Stimulated activated CD4-positive, alpha-beta T cell treated with anti-CD3 and anti-CD28 coated beads, TNF-alpha, amount 100 ng/mL, for 48 hours (primary cell): ENCODE data around the gene C14orf93.
"Not testable (repeated sequence)": the region's sequence is repeated elsewhere in the genome, so short reads cannot be mapped to it uniquely, and the experiment has no call there.

Source experiments
- DNase-seq, 3 donors: peaks; one replicate each; pipeline ENCODE4 v3.0.0-alpha.2; 2020; ENCODE audit warnings: low read depth in 3 of 3

The C14orf93 gene

DNA sequence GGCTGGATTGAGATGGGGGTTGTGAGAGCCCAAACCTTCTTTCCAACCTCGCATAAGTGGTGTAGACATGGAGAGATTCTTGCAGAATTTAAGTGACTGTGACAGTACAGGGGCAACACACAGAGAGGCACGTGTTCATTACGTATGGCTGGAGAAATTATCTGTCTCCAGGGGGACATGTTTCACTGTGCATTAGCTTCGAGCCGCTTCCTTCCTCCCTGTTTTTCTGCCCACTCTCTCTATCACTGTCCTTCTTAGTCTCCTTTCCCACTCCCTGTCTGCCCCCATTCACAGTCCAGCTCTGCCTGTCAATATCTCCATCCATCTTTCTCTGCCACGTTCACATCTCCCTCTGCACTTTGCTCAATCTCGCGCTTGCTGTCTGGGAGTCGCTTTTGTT, 11.5 kb upstream of the C14orf93 start:
- DNase-seq: no peak

DNA sequence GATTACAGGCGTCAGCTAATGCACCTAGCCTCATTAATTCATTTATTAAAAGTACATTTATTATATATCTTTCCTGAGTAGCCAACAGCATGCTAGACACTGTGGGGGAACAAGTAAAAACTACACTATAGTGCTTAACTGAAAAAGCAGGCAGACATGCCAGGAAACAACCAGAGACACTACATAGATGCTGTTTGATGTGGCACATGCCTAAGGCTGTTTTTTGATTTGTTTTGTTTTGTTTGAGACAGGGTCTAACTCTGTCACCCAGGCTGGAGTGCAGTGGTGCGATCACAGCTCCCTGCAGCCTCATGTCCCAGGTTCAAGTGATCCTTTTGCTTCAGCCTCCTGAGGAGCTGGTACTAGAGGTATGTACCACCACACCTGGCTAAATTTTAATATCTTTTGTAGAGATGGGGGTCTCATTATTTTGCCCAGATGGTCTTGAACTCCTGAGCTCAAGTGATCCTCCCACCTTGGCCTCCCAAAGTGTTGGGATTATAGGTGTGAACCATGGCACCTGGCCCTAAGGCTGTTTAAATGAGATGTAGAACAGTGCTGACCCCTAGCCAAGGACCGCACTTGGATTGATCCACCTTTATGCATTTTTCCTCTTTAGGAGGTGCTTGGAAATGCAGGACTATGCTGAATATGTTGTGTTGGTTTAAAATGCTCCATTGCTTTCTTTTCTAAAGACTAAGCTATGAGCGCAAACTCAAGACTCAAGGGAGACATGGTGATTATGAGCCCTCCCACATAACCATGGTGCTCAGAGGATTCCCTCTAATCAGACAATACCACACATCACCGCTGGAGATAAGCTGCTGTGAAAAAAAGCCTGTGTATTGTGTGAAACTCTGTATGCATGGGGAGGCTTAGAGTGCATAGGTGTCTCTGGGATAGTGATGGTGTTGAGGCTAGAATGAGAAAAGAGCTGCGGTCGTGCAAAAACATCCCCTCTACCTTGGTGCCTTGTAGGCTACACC, 10.5 kb upstream of the C14orf93 start:
- DNase-seq: no peak

DNA sequence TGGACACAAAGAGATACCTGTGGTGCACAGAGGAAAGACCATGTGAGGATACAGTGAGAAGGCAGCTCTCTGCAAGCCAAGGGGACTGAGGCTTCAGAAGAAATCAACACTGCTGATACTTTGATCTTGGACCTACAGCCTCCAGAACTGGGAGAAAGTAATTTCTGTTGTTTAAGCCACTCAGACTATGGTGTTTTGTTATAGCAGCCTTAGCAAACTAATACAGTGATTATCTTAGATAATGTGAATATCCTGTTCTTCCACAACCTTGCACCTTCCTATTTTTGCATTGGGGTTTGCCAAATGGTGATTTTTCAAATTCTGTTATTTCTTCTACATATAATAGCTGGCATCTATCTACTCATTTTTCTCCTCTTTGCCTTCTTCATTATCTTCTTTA, 8.2 kb upstream of the C14orf93 start:
- DNase-seq: no peak

DNA sequence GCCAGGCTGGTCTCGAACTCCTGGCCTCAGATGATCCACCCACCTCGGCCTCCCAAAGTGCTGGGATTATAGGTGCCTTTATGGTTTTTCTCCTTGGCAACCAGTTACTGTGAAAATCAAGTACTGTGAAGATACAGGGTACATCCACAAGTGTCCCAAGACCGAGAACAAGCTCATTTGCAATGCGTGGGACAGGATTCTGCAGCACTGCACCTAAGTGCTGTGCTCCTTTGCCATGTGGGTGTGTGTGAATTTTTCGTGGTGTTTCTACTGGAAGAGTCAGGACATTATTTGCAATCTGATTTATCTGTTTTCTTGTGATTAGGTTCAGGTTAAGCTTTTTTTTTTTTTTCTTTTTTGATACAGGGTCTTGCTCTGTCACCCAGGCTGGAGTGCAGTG, 7.1 kb upstream of the C14orf93 start:
- no peak for DNase-seq

DNA sequence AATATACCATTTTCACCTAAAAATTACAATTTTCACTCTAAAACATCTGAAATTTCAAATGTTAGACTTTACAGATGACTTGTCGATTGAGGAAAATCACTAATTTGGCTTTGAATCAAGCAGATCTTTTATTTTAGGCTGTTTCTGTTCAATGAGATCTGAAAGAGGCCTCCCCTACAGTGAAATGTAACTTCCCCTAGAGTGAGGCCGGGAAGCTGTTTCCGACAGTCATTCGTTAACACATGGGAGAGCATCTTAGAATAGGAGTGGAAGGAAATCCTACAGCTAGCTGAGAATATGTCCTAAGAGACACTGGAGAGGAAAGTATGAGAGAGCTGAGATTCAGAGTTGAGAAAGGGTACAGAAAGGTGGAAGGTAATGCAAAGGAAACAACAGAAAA, 5.7 kb upstream of the C14orf93 start:
- no peak for DNase-seq

DNA sequence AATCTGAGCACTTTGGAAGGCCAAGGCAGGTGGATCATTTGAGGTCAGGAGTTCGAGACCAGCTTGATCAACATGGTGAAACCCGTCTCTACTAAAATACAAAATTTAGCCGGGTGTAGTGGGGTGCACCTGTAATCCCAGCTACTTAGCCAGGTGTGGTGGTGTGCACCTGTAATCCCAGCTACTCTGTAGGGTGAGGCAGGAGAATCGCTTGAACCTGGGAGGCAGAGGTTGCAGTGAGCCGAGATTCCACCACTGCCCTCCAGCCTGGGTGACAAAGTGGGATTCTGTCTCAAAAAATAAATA, 3.8 kb upstream of the C14orf93 start:
- DNase-seq: not testable (repeated sequence)

DNA sequence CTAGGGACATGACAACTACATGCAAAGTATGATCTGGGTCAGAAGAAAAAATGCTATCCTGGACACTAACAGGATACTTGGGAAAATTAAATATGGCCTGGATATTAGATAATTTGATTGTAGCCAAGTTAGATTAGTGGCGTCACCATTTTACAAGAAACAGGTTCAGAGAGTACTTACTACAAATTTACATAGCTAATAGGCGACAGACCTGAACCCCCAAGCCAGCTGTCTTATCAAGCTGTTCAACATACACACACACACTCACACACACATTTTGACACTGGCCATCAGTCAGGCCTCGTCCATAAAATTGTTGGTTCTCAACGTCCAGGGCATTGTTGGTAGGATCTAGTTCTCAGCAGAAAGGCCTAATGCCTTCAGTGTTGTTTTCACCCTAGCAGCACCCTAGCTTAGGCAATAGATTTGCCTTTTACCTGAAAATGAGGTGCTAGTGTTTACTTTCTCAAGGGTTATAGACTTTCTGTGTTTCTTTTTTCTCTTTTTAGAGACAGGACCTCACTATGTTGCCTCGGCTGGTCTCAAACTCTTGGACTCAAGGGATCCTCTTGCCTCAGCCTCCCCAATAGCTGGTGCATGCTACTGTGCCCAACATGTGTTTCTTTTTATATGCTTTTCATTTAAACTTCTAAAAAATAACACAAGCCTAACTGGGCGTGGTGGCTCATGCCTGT, 3.3 kb upstream of the C14orf93 start:
- no peak for DNase-seq

DNA sequence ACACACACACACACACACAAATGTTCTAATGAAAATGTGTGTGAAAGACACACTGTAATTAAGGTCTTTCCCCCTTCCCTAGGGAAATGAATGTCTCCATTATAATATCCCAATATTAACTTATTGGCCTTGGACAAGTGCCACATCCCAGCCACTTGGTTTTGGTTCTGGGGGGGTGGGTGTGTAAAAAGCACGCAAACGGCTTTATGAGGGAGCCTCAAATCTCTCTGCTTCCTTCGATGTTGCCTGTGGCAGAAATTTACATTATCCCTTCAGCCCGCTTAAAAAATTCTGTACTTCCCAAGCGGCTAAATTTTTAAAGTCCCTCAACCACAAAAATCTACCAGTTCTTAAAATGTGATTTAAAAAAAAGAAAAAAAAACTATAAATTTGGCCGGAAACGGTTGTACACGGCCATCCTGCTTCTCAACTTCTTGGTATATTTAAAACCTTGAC, 432 bp downstream of the C14orf93 start:
- no peak for DNase-seq

DNA sequence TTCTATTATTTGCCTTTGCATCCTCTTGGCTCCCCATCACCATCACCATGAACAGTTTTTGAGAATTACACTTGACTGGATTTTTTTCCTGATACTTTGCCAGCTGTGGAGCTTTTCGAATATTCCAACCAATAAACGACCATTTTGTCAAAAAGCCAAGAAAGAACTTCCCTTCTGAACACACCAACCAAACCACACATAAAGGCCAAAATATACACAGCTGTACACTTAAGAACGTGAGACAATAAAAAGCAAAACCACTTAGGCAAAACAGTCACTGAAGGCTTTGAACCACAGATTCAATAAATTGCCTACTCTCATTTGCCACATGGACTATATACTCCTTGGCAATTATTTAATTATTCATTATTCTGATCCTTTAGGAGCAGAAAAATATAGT, 1.1 kb downstream of the C14orf93 start:
- DNase-seq: no peak

DNA sequence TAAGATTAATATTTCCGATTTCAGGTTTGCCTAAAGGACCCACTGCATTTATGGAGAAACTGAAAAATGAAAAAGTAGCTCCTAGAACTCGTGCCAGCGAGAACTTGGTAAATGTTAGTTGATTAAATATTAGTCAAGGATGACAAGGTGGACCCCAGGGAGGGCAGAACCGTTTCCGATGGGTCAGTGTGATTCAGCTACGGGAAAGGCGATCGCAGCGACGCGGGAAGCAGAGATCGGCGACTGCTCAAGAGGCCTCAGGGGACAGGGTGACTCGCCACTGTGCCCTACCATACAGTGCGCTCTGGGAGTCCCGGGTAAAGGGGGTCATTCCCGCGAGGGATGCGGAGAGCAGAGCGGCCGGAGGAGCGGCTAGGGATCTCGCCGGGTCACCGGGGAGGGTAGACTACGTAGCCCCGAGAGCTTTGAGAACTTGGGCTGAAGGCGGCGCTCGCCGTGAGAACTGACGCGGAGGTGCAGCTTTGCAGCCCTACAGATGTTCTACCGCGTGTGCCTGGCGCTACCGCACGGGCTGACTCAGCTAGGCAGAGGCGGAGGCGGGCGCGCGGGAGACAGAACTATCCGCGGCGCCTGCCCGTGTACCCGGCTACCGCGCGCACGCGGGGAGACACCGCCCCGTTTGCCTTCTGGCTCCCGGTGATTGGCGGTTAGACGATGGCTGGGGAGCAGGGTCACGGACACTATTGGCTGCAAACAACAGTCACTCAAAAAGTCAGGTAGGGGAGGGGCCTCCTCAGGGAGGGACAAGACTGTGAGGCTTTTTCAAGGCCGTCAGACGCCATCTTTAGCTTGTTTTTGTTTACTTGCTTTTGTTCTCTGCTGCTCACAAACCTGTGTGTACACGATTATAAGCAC, 3.2 kb downstream of the C14orf93 start:
- DNase-seq: peak; percentile 90 to 97 (median 93)

DNA sequence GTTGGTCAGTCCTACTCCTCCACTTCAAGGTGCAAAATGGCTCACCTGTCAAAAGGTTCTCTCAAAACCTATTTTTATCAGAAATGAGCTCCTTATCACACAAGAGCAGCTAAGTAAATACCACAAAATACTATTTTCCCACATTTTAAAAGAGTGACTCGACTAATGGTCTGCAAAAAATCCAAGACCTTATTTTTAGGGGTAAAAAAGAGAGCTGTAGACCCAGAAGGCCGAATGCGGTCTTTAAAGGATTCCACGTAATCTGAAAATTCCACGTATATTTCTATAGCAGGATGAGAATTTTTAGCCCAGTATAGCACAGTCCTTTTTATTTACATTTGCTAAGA, 3.8 kb downstream of the C14orf93 start:
- DNase-seq: no peak

DNA sequence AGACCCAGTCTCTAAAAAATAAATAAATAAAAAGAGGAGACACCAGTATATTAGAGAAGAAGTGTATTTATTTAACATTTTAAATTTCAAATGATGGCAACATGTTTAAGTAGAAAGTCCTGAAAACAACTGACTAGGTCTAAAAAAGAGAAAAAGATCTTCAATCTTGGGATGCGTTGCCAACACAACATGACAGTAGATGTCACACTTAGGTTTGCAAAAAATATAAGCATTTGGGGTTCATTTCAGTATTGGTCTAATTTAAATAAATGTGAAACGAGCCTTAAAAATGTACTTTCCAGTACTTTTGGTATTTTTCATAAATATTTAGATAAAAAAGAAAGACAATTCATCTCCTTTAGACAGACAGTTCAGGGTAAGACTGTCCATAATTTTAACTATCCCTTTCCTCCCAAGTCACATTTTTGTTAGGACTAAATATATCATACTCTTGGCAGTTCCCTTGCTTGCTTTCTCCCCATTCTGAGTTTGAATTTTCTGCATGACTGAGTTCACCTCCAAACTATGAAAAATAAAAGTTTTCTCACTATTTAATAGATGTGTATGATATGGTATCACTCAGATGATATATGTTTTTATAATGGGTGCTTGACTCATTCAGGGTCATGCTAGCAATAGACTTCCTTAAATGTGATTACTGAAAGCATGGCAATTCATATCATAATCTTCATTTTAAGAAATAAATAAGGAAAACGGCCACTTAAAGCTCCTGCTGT, 4.3 kb downstream of the C14orf93 start:
- DNase-seq: no peak

DNA sequence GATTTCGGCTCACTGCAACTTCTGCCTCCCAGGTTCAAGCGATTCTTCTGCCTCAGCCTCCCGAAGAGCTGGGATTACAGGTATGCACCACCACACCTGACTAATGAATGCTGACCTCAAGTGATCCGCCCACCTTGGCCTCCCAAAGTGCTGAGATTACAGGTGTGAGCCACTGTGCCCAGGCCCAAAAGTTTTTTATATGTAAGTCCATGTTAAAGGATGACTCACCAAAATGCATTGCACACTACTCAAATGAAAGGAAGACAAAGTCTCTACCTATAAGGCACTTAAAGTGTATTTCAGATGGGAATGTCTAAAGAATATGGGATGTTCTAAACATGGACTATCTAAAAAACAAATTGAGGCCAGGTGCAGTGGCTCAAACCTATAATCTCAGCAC, 5.7 kb downstream of the C14orf93 start:
- not testable (repeated sequence) for DNase-seq

DNA sequence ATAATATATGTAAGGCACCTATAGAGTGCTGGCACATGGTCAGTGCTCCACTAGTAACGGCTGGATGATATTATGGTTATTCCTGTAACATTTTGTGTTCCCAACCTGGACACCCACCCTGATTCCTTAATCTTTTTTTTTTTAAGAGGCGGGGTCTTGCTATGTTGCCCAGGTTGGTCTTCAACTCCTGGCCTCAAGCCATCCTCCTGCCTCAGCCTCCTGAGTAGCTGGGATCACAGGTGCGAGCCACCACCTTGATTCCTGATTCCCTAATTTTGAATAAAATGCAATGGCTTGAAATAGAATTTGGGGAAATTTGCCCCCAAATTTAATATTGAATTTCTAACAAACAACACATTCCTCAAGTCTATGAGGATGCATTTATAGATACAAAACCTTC, 7.4 kb downstream of the C14orf93 start:
- DNase-seq: no peak

DNA sequence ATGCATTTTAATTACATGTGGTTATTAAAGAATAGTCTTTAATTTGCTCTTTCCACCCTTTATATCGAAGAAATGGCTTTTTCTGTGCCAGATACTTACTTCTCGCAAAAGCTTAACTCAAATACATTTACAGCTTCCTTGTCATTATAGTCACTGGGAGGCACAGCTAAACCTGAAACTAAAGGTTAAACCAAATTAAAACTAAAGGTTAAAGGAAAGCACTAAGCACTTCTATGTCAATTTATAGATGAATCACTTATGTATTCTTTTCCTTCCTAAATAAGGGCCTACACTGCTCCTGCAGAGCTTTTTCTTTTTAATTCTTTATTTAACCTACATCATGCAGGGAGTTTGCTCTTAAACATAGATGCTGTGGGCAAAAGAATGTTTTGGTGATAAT, 9.1 kb downstream of the C14orf93 start:
- DNase-seq: no peak

DNA sequence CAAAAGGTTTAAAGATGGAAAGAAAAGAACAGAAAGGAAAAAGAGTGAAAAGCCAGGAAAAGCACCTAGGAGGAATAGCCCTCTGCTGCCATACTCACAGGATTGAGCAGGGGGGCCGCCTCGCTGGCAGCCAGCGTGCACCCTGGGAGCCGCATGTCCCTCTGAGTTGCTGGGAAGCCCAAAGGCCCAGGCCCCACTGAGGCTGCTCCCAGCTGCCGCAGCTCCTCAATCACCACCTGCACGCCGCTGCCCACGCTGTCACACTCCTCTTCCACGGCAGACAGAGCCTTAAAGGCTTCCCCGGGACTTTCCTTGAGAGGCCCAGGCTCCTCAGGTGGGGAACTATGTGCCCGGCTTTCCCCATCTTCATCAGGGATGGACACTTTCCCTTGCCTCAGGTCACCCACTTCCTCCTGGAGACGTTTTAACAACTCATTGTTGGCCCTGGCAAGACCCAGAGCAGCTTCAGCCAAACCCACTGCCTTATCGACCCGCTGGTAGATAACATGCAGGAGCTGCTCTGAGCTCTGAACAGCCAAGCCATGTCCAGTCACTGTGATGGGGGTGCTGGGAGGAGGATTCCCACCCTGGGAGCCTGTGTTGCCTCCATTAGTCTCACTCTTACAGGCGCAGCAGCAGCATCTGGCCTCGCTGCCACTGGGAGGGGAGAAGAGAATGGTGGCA, 11.5 kb downstream of the C14orf93 start:
- no peak for DNase-seq

DNA sequence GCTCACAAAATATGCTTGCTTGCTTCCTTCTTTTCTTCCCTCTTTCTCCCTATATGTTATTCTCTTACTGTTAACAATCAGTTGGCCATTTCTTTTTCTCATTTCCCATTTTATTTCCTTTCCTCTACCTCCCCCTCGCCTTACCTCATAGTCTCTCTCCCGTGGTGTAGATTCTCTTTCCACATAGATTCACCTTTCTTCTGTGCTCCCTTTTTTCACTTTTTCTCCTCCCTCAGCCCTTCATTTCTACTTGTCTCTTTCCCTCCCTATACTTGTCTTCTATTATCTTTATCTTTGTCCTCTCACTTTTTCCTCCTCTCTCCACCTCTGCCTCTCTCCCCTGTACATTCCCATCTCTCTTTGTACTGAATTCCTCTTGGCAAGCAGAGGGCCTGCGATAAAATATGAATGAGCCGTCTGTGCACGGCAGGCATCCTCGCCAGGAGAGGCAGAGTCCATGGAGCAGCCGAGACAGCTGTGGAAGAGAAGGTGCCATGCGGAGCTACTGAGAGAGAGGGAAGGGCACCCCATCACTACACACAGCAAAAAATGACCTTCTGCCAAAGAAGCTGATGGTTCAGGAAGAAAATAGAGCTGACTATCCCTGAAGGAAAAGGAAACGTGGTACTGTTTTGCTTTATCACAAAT, 12.1 kb downstream of the C14orf93 start:
- no peak for DNase-seq

DNA sequence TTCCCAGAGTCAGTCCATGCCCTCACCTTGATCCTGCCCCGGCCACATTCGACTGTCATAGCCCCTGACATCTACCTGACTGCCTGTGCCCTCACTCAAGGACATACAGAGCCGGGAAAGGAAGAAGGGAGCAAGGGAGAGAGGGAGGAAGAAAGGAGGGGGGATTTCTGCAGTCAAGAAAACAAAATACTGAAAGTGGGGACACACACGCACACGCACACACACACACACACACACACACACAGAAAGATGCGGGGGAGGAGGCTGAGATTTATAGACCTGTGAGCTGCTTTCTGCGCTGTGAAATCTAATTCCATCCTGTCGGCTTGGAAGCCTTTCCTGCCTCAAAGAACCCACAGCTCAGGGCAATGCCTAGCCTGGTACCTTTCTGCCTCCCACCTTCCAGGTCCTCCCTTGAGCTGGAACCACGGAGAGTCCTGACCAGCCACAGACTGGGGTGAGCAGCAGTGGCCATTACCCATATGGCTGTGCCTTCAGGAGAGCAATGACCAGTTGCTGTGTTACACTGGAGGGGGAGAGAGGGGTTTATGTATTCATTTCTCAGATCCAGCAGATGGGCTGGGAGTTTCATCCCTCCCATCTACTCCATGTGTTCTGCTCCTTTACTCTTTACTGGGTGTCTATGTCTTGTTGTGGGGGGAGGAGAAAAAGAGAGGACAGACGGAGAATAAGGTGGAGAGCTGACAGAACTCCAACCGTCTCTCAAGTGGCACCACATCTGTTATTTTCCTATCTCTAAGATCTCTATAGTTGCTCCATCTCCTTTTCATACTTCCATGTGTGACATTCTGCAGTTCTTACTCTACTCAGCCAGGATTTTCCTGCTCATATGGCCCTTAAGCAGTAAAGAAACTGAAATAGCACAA, 12.9 kb downstream of the C14orf93 start:
- no peak for DNase-seq

DNA sequence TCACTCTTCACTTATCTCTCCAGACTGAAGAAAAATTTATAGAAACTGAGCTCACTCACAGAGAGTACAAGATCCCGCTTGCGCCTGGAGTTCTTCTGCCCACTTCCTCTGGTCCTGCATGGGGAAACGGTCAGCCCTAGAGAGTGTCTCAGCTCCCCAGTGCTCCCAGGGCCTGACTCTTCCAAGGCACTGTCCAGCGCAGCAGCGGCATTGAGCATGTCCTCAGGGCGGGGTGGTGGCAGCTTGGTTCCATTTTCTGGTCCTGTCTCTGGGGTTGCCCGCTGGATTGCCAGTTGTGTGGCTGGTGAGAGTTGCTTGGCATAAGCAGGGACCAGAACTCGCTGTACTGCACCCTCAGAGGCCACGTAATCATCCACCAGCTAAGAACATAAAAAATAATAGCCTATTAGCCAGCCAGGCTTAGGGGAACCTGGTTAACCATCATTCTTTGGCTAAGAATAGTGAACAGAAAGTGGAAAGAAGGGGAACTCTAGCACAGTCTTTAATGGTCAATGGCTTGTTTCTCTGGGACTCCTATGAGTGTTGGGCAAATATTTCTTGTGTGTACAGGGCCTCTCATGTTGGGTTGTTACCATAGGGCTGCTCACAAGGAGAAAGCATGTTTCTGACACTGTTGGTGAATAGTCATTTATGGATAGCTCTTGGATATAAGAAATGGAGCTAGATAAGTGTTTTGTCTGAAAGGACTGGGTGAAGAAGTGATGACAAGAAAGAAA, 13.9 kb downstream of the C14orf93 start:
- DNase-seq: no peak
